ENCODE results near the gene SLC6A7.
A peak's percentile ranks its signal among the peaks of the same experiment; 100 is the strongest.

The SLC6A7 gene

GRCh38 chr5:150156027-150156368 lies 33.9 kb upstream of the SLC6A7 start:
- no peak for DNase-seq

GRCh38 chr5:150156540-150156939 lies 33.3 kb upstream of the SLC6A7 start:
- no peak for DNase-seq

- no peak for DNase-seq
Observed at GRCh38 chr5:150157168-150157567, 32.7 kb upstream of the SLC6A7 start.

- DNase-seq = peak; percentile 41
Observed at GRCh38 chr5:150158170-150158949, 31.5 kb upstream of the SLC6A7 start.

GRCh38 chr5:150159031-150159430 lies 30.8 kb upstream of the SLC6A7 start:
- no peak for DNase-seq

- DNase-seq = peak; percentile 85
Observed at GRCh38 chr5:150159741-150160179, 30.1 kb upstream of the SLC6A7 start.

GRCh38 chr5:150160448-150161081 lies 29.3 kb upstream of the SLC6A7 start:
- DNase-seq = no peak

- peak; percentile 73 for DNase-seq
Observed at GRCh38 chr5:150161242-150162141, 28.4 kb upstream of the SLC6A7 start.

GRCh38 chr5:150162142-150162513 lies 27.7 kb upstream of the SLC6A7 start:
- no peak for DNase-seq

GRCh38 chr5:150163035-150163434 lies 26.8 kb upstream of the SLC6A7 start:
- DNase-seq = no peak

GRCh38 chr5:150163547-150164059 lies 26.3 kb upstream of the SLC6A7 start:
- DNase-seq = no peak

- DNase-seq = no peak
Observed at GRCh38 chr5:150164211-150164980, 25.5 kb upstream of the SLC6A7 start.

- no peak for DNase-seq
Observed at GRCh38 chr5:150166037-150166649, 23.7 kb upstream of the SLC6A7 start.

GRCh38 chr5:150166650-150167511 lies 23.0 kb upstream of the SLC6A7 start, which contains the start of gene CDX1:
TSS of gene CDX1 (plus strand) at chr5:150166778. CDS start at chr5:150166877, 99 bp downstream.
- no peak for DNase-seq

GRCh38 chr5:150167512-150167850 lies 22.4 kb upstream of the SLC6A7 start:
- DNase-seq = no peak

GRCh38 chr5:150167908-150168307 lies 22.0 kb upstream of the SLC6A7 start:
- no peak for DNase-seq

GRCh38 chr5:150168864-150169263 lies 21.0 kb upstream of the SLC6A7 start:
- no peak for DNase-seq

- no peak for DNase-seq
Observed at GRCh38 chr5:150172145-150172544, 17.7 kb upstream of the SLC6A7 start.

GRCh38 chr5:150172556-150172955 lies 17.3 kb upstream of the SLC6A7 start:
- no peak for DNase-seq

GRCh38 chr5:150173161-150173560 lies 16.7 kb upstream of the SLC6A7 start:
- no peak for DNase-seq

- no peak for DNase-seq
Observed at GRCh38 chr5:150174285-150174684, 15.6 kb upstream of the SLC6A7 start.
